Activated naive CD8-positive, alpha-beta T cell (primary cell): Measurements from ENCODE around the gene STON1.
"Not testable (repeated sequence)": the region's sequence is repeated elsewhere in the genome, so short reads cannot be mapped to it uniquely, and the experiment has no call there.

Experiments used
- H3K27ac Mint-ChIP-seq: one replicate; pipeline ENCODE4 v1.8.0; 2021; ENCODE audit warnings: mixed read lengths
- H3K27me3 Mint-ChIP-seq: one replicate; pipeline ENCODE4 v1.8.0; 2021; ENCODE audit warnings: mixed read lengths
- H3K36me3 Mint-ChIP-seq: one replicate; pipeline ENCODE4 v1.8.0; 2021; ENCODE audit warnings: mixed read lengths
- H3K4me1 Mint-ChIP-seq: one replicate; pipeline ENCODE4 v1.8.0; 2021; ENCODE audit warnings: low read depth, mixed read lengths
- H3K4me3 Mint-ChIP-seq: one replicate; pipeline ENCODE4 v1.8.0; 2021; ENCODE audit warnings: mild to moderate bottlenecking, mixed read lengths
- H3K9me3 Mint-ChIP-seq: one replicate; pipeline ENCODE4 v1.8.0; 2021; ENCODE audit warnings: low read depth, mixed read lengths

The STON1 gene

DNA sequence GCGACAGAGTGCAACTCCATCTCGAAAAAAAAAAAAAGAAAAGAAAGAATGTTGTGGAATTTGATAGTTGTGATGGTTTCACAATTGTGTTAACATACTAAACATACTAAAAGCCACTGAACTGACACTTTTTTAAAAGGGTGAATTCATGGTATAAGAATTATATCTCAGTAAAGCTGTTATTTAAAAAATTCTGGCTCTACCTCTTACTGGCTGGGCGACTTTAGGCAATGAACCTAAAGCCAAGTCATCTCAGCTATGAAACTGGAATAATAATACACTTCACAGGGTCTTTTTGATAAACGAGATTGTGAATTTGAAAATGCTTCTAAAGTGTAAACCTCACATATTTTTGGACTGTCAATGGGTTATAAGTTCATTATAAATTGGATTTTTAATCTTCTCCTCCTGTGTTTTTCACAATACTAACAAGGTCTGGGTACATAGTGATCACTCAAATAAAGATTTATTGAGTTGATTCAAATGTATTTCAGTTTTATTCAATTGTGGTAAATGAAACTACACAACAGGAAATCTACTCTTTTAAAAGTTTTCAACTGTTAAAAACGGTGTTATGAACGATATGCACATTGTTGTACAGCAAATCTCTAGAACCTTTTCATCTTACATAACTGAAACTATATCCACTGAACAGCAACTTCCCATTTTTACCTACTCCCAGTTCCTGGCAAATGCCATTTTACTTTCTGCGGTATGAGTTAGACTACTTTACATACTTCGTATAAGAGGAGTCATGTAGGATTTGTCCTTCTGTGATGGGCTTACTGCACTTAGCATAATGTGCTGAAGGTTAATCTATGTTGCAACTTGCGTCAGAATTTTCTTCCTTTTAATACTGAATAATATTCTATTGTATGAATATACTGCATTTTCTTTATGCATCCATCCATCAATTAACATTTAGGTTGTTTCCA, 44.7 kb downstream of the STON1 start:
- H3K36me3 Mint-ChIP-seq = no peaks in the 10 kb centered on the region
- peaks cover 4% of the 10 kb centered on the region for H3K4me1 Mint-ChIP-seq
- no peak overlapping the region for H3K4me3 Mint-ChIP-seq
- H3K27ac Mint-ChIP-seq = no peak overlapping the region
- H3K27me3 Mint-ChIP-seq = no peaks in the 10 kb centered on the region
- no peaks in the 10 kb centered on the region for H3K9me3 Mint-ChIP-seq

DNA sequence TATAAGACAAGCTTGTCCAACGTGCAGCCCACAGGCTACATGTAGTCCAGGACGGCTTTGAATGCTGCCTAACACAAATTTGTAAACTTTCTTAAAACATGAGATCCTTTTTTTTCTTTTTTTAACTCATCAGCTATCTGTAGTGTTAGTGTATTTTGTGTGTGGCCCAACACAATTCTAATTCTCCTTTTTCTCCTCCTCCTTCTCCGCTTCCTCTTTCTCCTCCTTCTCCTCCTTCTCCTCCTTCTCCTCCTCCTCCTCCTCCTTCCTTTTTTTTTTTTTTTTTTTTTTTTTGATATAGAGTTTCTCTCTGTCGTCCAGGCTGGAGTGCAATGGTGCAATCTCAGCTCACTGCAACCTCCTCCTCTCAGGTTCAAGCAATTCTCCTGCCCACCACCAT, 48.4 kb downstream of the STON1 start:
- no peak overlapping the region for H3K4me3 Mint-ChIP-seq
- H3K4me1 Mint-ChIP-seq = peaks cover 4% of the 10 kb centered on the region
- no peaks in the 10 kb centered on the region for H3K27me3 Mint-ChIP-seq
- H3K9me3 Mint-ChIP-seq = no peaks in the 10 kb centered on the region
- peaks cover 6% of the 10 kb centered on the region for H3K36me3 Mint-ChIP-seq
- H3K27ac Mint-ChIP-seq = no peak overlapping the region

DNA sequence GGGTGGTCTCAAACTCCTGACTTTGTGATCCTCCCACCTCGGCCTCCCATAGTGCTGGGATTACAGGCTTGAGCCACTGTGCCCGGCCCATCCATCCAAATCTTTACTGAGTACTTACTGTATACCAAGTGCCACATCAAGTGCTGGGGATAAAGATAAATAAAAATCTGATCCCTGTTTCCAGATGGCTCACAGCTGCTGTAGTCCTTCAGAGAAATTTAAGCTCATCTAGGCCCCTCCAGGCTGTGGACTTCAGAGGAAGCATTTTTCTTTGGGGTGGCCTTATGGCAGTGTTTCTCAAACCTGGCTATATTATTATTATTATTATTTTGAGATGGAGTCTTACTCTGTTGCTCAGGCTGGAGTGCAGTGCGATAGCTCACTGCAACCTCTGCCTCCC, 54.0 kb downstream of the STON1 start:
- peaks cover 3% of the 10 kb centered on the region for H3K4me1 Mint-ChIP-seq
- no peaks in the 10 kb centered on the region for H3K9me3 Mint-ChIP-seq
- no peak overlapping the region for H3K4me3 Mint-ChIP-seq
- no peaks in the 10 kb centered on the region for H3K27me3 Mint-ChIP-seq
- no peak overlapping the region for H3K27ac Mint-ChIP-seq
- peaks cover 6% of the 10 kb centered on the region for H3K36me3 Mint-ChIP-seq

DNA sequence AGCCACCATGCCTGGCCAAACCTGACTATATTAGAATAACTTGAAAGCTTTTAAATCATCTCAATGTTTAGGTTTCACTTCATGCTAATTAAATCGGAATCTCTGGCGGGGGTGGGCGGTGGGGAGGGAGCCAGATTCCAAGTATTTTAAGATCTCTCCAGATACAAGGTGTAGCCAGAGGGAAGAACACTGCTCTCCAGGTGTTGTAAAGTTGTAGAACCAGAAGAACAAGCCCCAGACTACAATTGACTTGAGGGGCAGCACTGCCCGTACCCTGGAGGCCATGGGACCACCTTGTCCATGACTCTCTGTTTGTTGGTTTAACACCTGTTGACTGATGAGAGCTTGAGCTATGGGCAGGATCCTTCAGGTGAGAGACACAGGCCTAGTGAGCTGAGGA, 54.6 kb downstream of the STON1 start:
- Mint-ChIP-seq H3K36me3 (peaks cover 6% of the 10 kb centered on the region), H3K4me3 (no peak overlapping the region)

DNA sequence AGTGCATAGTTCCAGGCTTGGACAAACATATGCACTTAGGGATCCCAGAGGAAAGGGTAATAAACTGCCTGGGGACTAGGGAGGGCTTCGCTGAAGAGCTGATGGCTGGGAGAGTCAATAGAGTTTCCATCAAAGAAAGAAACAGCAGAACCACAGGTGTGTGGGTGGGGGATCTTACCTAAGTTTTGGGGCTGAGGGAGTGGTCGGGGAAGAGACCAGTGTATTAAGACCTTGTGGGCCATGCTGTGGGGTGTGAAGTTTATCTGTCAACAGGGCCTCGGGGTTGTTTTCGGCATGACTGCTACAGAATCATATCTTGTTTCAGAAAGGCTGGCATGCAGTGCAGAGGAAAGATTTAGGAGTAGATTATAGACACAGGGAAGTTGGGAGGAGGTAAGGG, 56.5 kb downstream of the STON1 start:
- Mint-ChIP-seq H3K27me3 (no peaks in the 10 kb centered on the region), H3K4me1 (peaks cover 3% of the 10 kb centered on the region), H3K4me3 (no peak overlapping the region), H3K27ac (no peak overlapping the region), H3K9me3 (no peaks in the 10 kb centered on the region), H3K36me3 (no peaks in the 10 kb centered on the region)

More for the DNA sequence above, 54.6 kb downstream of the STON1 start:
- no peaks in the 10 kb centered on the region for H3K9me3 Mint-ChIP-seq
- peaks cover 3% of the 10 kb centered on the region for H3K4me1 Mint-ChIP-seq
- no peak overlapping the region for H3K27ac Mint-ChIP-seq
- H3K27me3 Mint-ChIP-seq = no peaks in the 10 kb centered on the region

DNA sequence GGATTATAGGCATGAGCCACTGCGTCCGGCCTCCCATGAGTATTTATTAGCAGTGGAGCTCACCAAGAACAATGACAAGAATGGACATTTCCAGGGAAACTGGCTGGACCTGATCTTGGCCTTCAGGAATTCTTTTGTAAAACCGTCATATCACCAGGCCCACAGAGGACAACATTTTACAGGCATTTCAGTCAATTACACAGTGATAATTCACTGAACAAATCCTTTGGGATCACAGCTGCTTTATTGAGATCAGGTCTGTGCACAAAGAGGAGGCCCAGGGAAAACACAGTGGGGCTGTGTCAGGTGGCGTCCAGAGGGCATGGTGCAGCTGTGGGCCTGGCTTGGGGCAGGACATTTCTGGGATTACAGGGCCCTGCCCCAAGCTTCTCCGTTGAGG, 57.6 kb downstream of the STON1 start:
- H3K27ac Mint-ChIP-seq = no peak overlapping the region
- peaks cover 3% of the 10 kb centered on the region for H3K4me1 Mint-ChIP-seq
- no peaks in the 10 kb centered on the region for H3K36me3 Mint-ChIP-seq
- H3K9me3 Mint-ChIP-seq = no peaks in the 10 kb centered on the region
- H3K4me3 Mint-ChIP-seq = no peak overlapping the region
- no peaks in the 10 kb centered on the region for H3K27me3 Mint-ChIP-seq

DNA sequence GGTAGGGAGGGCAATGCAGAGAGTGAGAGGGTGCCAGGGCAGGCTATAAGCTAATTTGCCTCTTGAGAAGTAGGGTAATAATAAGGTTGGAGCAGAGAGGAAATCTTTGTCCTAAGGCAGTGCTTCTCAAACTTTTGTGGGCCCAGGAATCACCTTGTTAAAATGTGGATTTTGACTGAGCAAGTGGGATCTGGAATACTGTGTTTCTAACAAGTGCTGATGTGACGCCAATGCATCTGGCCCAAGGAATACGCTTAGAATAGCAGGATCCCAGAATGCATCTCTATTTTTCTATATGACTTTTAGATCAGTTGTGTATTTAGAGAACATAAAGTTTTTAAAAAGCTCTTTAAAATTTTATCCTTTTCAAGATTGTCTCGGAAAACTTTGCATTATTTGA, 58.0 kb downstream of the STON1 start:
- no peaks in the 10 kb centered on the region for H3K27me3 Mint-ChIP-seq
- H3K9me3 Mint-ChIP-seq = no peaks in the 10 kb centered on the region
- H3K27ac Mint-ChIP-seq = no peak overlapping the region
- peaks cover 3% of the 10 kb centered on the region for H3K4me1 Mint-ChIP-seq
- no peak overlapping the region for H3K4me3 Mint-ChIP-seq
- H3K36me3 Mint-ChIP-seq = no peaks in the 10 kb centered on the region

DNA sequence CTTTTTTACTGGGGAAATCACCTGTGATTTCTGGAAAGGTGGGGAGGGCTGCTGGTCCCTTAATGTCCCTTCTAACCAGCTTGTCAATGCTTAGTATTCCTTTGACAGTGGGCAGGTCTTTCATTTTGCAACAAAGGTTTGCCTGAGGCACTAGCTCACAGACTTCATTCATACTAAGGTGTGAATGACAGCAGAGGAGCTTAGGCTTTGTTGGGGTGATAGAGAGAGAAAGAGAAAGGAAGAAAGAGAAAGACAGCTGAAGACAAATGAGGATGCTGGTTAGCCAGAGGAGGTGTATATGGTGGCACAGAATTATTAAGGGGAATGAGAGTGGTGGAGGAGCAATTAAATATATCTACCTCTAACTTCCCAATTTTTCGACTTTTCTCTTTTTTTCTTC, 58.8 kb downstream of the STON1 start:
- Mint-ChIP-seq H3K36me3 (no peaks in the 10 kb centered on the region), H3K4me1 (peaks cover 3% of the 10 kb centered on the region), H3K27me3 (no peaks in the 10 kb centered on the region), H3K4me3 (no peak overlapping the region), H3K9me3 (no peaks in the 10 kb centered on the region), H3K27ac (no peak overlapping the region)

DNA sequence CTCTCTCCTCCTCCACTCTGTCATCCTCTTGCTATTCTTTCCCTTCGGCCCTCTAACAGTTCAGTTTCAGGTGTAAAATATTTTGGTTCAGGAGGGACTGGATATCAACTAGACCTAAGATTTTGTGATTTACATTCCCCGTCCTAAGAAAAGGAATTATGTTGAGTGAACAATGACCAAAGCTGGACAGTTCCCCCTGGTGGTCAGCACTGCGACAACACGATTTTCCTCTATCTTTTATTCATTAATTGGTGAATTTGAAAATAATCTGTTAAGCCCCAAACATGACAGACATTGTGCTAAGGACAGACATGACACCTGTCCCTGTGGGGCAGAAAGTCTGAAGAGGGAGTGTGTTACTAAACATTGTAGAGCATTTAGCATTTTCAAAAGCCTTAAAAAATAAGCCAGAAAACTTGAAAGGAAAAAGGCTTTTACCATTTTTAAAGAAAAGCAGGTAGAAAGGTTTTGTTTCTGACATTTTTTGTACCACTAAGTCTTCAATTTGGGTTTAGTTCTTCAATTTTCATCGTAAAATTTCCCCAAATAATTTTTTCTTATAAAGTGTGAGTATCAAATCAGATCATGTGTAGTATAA, 59.3 kb downstream of the STON1 start:
- H3K4me3 Mint-ChIP-seq = no peak overlapping the region
- peaks cover 3% of the 10 kb centered on the region for H3K4me1 Mint-ChIP-seq
- no peaks in the 10 kb centered on the region for H3K9me3 Mint-ChIP-seq
- no peaks in the 10 kb centered on the region for H3K36me3 Mint-ChIP-seq
- no peaks in the 10 kb centered on the region for H3K27me3 Mint-ChIP-seq
- H3K27ac Mint-ChIP-seq = no peak overlapping the region

DNA sequence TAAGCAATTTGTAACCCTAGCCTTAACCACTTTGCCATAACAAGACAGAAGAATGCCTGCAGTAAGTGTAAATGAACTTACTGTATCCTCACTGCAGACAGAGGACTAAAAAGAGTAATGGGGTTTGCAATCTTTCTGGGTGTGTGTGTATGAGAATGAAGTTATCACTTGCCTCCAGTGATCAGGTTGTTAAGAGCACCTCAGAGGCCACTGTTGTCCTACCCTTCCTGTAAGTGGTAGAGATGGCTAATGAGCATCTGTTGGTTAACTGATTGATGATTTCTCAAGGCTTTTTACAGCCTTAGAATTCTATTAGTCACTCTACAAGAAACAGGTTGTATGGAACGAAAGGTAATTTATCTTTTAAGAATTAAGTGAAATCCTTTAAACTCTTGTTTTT, 60.1 kb downstream of the STON1 start:
- Mint-ChIP-seq H3K36me3 (no peaks in the 10 kb centered on the region), H3K9me3 (no peaks in the 10 kb centered on the region), H3K4me3 (no peak overlapping the region), H3K27me3 (no peaks in the 10 kb centered on the region), H3K27ac (no peak overlapping the region), H3K4me1 (peaks cover 3% of the 10 kb centered on the region)

DNA sequence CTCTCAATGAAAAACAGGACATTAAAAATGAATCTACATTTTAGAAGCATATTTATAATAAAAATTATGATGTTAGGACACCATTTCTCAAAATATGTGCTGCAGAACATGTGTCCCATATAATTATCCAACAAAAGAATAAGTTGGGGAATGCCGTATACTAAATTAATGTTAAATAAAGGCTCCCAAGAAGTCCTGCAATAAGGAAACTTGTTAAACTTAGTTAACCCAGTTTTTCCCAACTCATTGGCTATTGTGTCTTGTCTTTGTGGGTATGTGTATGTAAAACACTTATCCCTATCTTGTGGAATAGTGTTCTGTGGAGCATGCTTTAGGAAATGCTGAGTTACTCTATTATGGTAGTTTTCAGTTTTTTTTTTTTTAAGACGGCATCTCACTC, 62.1 kb downstream of the STON1 start:
- no peak overlapping the region for H3K27ac Mint-ChIP-seq
- no peaks in the 10 kb centered on the region for H3K9me3 Mint-ChIP-seq
- no peaks in the 10 kb centered on the region for H3K27me3 Mint-ChIP-seq
- no peak overlapping the region for H3K4me3 Mint-ChIP-seq
- H3K4me1 Mint-ChIP-seq = no peaks in the 10 kb centered on the region
- peaks cover 2% of the 10 kb centered on the region for H3K36me3 Mint-ChIP-seq

DNA sequence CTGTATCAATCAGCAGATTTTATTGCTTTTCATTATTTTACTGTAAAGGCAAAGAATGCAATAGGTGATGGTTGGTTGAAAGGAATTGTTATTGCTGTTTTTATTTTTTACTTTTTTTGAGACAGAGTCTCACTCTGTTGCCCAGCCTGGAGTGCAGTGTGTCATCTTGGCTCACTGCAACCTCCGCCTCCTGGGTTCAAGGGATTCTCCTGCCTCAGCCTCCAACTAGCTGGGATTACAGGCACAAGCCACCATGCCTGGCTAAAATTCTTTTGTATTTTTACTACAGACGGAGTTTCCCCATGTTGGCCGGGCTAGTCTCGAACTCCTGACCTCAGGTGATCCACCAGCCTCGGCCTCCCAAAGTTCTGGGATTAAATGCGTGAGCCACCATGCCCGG, 66.8 kb downstream of the STON1 start:
- H3K27ac Mint-ChIP-seq, H3K4me3 Mint-ChIP-seq, H3K36me3 Mint-ChIP-seq, H3K4me1 Mint-ChIP-seq, H3K27me3 Mint-ChIP-seq, H3K9me3 Mint-ChIP-seq: not testable (repeated sequence)

DNA sequence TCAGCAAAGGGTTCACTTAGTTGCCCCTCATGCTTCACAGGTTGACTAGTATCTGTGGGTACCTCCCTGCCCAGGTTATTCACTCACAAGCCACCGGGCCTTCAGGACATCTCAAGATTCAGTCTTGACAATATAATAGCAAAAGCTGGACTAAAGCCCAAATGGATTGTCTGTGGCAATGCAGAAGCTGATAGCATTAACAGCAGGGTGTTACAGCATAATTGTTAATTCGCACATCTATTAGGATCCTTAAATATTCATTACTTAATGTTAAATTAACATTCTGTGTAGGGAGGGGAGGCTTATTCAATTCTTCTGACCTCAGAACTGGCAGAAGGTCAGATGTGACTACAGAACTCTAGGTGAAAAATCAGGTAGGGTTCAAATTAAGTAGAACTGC, 67.5 kb downstream of the STON1 start:
- Mint-ChIP-seq H3K27ac (no peak overlapping the region), H3K4me3 (no peak overlapping the region), H3K27me3 (no peaks in the 10 kb centered on the region), H3K36me3 (peaks cover 5% of the 10 kb centered on the region), H3K9me3 (no peaks in the 10 kb centered on the region), H3K4me1 (no peaks in the 10 kb centered on the region)

DNA sequence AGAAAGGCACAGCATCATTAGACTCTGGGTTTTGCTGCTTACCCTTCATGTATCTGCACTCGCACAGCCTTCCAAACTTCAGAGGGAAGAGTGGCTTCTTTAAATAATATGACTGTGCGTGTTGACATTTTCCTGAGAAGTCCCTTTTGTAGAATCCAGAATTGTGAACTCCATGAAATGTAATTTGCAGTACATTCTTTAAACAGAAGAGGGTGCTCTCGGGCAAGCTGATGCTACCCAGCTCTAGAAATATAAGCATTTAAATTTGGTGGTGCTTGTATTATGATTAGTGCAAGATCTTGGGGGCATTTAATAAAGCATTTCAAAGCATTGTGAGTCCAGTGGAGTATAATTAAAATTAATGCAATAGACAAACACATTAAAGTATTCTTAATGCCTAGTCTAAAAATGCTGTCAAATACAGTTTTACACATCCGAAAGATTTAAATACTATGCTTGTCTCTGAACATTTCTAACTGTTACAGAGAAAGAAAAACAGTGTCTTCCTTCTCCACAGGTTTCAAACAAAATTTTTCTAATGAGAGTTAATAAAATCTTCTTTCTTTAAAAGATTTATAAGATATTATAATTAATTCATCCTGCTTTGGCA, 70.4 kb downstream of the STON1 start:
- no peaks in the 10 kb centered on the region for H3K9me3 Mint-ChIP-seq
- no peak overlapping the region for H3K4me3 Mint-ChIP-seq
- no peaks in the 10 kb centered on the region for H3K27me3 Mint-ChIP-seq
- H3K36me3 Mint-ChIP-seq = peaks cover 5% of the 10 kb centered on the region
- H3K27ac Mint-ChIP-seq = no peak overlapping the region
- H3K4me1 Mint-ChIP-seq = no peaks in the 10 kb centered on the region

DNA sequence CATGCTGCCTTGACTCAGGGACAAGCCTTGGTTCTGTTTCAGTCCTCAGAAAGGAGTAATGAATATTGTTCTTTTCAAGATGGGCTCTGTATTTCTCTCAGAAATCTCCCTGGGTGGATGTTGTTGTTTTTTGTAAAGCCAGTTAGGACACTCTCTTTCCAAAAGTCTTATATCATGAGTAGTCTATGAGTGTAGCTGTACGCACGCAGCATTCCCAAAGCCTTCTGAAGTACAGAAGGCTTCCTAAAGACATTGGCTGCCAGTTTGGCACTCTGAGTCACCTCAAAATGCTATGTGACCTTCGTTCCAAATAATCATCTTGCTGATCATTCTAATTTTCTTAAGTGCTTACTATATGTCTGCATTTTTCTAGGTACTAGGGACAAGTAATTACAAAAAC, 71.0 kb downstream of the STON1 start:
- H3K9me3 Mint-ChIP-seq = no peaks in the 10 kb centered on the region
- no peak overlapping the region for H3K27ac Mint-ChIP-seq
- H3K4me3 Mint-ChIP-seq = no peak overlapping the region
- peaks cover 4% of the 10 kb centered on the region for H3K36me3 Mint-ChIP-seq
- H3K4me1 Mint-ChIP-seq = no peaks in the 10 kb centered on the region
- no peaks in the 10 kb centered on the region for H3K27me3 Mint-ChIP-seq
